Muscle of back (tissue), 11 donors: ENCODE results near the gene NUP205. TPM values are rescaled to one million over a fixed set of nuclear protein-coding genes. Genes with fewer than 3 reads are reported as not detected.

Experiments
- DNase-seq, 3 donors: peaks; one replicate each; pipeline versions ENCODE4 v3.0.0 to v3.0.0-alpha.2; 2013
- polyA plus RNA-seq, 10 donors: library from polyadenylated mRNA; unstranded; fragments of 120-200 nt; gene quantifications; one replicate each; pipeline ENCODE4 v1.2.1, GENCODE V29; 2013; ENCODE audit not compliant: insufficient read length in 10 of 10

Gene NUP205
- polyA plus RNA-seq, 10 donors: 26.7 to 41.7 (median 36.3) TPM

- no peak for DNase-seq
Observed at GRCh38 chr7:135541029-135541428, 16.7 kb upstream of the NUP205 start.

GRCh38 chr7:135550196-135550595, 7.5 kb upstream of the NUP205 start:
- DNase-seq: no peak

GRCh38 chr7:135552148-135552547, 5.6 kb upstream of the NUP205 start:
- DNase-seq: no peak

- no peak for DNase-seq
Observed at GRCh38 chr7:135553346-135553745, 4.4 kb upstream of the NUP205 start.

GRCh38 chr7:135558337-135558767, 635 bp downstream of the NUP205 start:
- peak; percentile 58 to 86 (median 70) for DNase-seq

- no peak for DNase-seq
Observed at GRCh38 chr7:135558881-135559280, 1.2 kb downstream of the NUP205 start.

GRCh38 chr7:135560631-135561030, 2.9 kb downstream of the NUP205 start:
- DNase-seq: no peak

- DNase-seq: no peak
Observed at GRCh38 chr7:135562720-135563119, 5.0 kb downstream of the NUP205 start.

GRCh38 chr7:135571834-135572233, 14.1 kb downstream of the NUP205 start:
- no peak for DNase-seq

- DNase-seq: no peak
Observed at GRCh38 chr7:135573541-135573940, 15.8 kb downstream of the NUP205 start.

- DNase-seq: no peak
Observed at GRCh38 chr7:135575296-135575695, 17.6 kb downstream of the NUP205 start.

- no peak for DNase-seq
Observed at GRCh38 chr7:135578569-135578968, 20.9 kb downstream of the NUP205 start.

- no peak for DNase-seq
Observed at GRCh38 chr7:135584362-135585353, 26.9 kb downstream of the NUP205 start.

- DNase-seq: peak in 1 of 3 donors; percentile 9
Observed at GRCh38 chr7:135597181-135597925, 39.6 kb downstream of the NUP205 start.

GRCh38 chr7:135597926-135598305, 40.2 kb downstream of the NUP205 start:
- DNase-seq: peak in 1 of 3 donors; percentile 2

GRCh38 chr7:135599471-135599870, 41.8 kb downstream of the NUP205 start:
- no peak for DNase-seq

- no peak for DNase-seq
Observed at GRCh38 chr7:135600226-135600625, 42.5 kb downstream of the NUP205 start.

GRCh38 chr7:135601182-135601581, 43.5 kb downstream of the NUP205 start:
- DNase-seq: no peak

- no peak for DNase-seq
Observed at GRCh38 chr7:135602304-135602703, 44.6 kb downstream of the NUP205 start.

- no peak for DNase-seq
Observed at GRCh38 chr7:135616136-135616535, 58.4 kb downstream of the NUP205 start.

- no peak for DNase-seq
Observed at GRCh38 chr7:135617781-135618180, 60.1 kb downstream of the NUP205 start.

GRCh38 chr7:135618510-135618909, 60.8 kb downstream of the NUP205 start:
- no peak for DNase-seq

GRCh38 chr7:135620447-135620846, 62.7 kb downstream of the NUP205 start:
- no peak for DNase-seq
